GM21825 (cell line): ENCODE results near the gene OR5K2.

ENCODE experiments used
- ATAC-seq: cut with Tn5 transposase; IDR thresholded peaks from one replicate; pipeline ENCODE4 v1.9.1; 2021; ENCODE audit warnings: mild to moderate bottlenecking, moderate library complexity; ENCODE audit not compliant: unreplicated experiment

Gene OR5K2

DNA sequence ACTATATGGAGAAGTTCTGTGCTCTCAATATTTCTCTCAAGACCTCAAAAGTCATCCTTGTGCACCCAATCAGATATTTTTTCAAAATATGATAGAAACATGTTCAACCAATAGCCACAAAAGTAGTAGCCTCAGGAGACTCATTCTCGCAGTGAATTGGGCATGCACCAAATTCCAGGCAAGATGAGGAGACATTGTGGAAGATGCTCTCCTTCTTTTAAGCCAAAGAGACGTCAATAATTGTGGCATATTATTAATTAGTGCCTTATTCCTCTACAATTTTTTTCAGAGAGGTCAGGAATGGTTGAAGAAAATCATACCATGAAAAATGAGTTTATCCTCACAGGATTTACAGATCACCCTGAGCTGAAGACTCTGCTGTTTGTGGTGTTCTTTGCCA lies at the start of gene OR5K2:
TSS of gene OR5K2 (plus strand) at position 301 of the 400 bp plus-strand sequence. CDS start at position 301, 0 bp downstream.
- no peak for ATAC-seq

DNA sequence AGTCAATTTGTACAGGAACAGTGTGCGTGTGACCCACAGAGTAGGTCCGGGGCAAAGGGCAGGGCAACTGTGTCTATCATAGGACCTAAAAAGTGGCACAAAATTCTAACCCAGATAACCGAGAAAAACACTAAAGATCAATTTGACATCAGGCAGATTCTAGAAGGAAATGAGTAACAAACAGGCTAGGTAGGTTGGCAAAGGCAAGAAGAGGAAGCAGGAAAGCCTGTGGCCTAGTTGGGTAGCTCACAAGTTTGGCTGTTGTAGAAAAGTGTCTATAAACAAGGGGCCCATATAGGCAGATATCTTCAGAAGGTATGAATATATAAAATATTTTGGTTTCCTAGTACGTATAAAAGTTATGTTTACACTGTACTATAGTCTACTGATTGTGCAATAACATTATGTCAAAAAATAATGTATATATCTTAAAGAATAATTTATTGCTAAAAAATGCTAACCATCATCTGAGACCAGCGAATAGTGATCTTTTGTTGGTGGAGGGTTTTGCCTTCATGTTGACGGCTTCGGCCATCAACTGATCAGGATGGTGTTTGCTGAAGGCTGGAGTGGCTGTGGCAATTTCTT lies 47.8 kb upstream of the OR5K2 start:
- no peak for ATAC-seq

DNA sequence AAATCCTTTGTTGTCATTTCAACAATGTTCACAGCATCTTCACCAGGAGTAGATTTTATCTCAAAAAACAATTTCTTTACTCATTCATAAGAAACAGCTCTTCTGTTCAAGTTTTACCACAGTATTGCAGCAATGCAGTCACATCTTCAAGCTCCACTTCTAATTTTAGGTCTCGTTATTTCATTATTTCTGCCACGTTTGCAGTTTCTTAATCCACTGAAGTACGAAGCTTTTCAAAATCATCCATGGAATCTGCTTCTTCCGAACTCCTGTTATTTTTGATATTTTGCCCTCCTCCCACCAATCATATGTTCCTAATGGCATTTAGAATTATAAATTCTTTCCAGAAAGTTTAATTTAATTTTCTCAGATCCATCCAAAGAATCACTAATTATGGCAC lies 47.1 kb upstream of the OR5K2 start:
- no peak for ATAC-seq

DNA sequence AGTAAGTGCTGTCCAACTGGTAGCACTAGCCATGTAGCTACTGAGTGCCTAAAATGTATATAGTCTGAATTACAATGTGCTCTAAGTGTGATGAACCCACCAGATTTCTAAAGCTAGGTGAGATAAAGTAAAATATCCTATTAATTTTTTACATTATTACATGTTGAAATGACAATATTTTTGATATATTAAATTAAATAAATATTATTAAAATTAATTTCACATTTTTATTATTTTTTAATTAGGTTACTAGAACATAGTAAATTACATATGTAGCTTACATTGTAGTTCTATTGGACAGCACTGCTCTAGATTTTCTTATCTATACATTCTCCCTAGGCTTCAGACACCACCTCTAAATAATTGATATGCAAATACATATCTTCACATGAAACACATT lies 43.7 kb upstream of the OR5K2 start:
- ATAC-seq = no peak

DNA sequence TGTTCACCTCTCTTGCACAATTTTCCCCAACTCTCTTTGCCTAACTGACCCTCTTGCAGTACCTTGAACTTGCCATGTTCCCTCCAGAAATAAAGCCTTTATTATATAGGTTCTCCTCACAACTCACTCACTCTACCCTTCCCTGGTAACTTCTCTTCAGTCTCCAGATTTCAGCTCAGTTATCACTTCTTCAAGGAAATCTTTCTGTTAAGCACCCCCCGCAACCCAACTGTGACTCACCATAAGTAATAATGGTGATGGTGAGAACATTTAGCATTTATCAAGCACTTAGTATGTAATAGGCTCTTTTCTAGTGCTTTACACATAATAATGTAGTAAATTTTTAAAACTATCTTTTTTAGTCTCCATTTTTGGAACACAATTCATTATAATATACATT lies 42.6 kb upstream of the OR5K2 start:
- no peak for ATAC-seq

DNA sequence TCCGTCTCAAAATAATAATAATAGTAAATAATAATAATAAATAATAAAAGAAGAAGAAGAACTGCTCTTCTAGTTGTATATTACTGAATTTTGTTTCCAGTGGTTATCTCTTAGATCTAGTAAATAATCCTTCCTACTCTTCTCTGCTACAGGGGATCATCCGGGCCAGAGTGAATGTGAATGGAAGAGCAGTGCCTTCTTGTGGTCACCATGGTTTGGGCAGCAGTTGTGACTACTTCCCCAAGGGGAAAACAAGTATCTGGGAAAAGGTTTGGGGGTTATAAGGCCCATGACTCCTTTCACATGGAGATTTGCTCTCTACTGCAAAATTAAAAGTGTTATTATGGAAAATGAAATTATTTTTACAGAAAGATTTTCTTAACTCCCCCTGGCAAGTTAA lies 39.9 kb upstream of the OR5K2 start:
- no peak for ATAC-seq

DNA sequence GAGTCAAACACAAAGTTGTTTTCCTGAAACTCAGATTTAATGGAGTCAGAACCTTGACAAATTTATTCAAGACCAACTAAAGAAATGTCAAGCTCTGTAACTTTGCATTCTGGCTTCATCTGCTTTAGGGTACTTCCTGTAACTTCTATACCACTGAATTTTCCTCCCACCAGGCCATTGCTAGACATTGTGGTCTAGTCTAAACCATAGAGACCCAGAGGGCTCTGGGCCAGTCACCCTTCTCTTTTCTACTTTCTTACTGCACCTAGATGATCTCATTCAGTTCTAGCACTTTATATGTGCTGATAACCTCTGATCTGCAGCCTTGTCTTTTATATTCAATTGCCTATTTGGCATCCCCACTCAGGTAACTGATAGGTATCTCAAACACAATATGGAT lies 37.3 kb upstream of the OR5K2 start:
- no peak for ATAC-seq

DNA sequence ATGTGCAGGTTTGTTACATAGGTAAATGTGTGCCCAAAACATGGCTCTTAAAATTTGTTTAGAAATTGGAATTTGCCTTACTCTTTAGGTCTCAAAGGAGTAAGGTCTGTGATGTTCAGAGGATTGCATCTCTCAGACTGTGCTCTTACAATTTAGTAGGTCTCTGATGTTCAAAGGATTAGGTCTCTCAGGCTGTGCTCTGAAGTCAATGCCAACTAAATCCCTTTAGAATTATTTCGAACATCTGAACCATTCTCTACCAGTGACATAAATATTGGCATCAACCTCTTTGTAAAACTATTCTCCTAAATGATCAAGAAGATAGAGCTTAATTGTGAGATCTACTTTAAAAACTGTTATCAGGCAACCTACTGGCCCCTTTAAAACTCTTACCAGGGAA lies 34.6 kb upstream of the OR5K2 start, which contains the start of gene OR5K1:
TSS of gene OR5K1 (plus strand) at position 301 of the 400 bp plus-strand sequence. CDS start 6,376 bp downstream, outside the sequence.
- no peak for ATAC-seq

DNA sequence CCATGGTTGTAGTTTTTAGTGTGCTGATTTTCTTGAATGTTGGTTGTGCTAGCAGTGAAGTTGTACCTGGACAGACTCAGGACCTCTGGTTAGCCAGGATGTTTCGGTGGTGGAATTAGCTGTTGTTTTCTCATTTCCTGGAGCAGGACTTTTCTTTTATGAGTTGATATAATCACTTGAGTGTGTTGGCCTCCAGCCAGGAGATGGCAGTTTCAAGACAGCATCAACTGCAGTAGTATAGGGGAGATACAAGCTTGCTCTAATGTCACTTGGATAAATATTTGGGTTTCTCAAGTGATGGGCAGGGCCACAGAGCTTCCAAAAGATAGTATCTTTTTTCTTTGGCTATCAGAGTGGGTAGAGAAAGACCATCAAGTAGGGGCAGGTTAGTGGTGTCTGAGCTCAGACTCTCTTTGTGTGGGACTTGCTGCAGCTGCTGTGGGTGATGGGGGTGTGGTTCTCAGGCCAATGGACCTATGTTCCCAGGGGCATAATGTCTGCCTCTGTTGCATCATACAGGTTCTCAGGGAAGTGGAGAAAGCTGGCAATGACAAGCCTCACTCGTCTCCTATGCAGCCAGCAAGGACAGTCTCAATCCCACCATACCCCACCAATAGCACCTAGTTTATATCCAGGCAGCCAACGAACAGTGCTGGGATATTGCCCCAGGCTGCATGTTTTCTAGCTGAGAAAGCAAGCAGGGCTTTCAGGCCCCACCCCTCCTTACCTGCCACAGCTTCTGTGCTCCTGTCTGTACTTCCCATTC lies 14.6 kb upstream of the OR5K2 start:
- no peak for ATAC-seq

DNA sequence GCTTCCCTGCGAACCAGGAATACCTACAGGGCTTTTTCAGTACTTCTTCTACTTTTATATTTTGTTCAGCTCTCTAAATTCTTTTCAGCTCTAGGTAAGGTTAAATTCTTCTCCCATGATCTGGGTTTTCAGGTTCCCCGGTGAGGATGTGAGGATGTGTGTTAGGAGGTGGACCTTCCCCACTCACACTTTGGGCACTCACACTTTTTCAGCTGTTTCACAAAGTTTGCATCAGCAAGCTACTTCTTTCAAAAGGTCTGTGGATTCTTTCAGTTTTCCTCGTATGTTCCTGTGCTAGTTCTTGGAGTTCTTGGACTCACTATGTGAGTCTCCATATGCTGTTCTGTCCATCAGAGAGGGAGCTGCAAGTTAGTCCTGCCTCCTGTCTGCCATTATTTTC lies 13.9 kb upstream of the OR5K2 start:
- no peak for ATAC-seq

DNA sequence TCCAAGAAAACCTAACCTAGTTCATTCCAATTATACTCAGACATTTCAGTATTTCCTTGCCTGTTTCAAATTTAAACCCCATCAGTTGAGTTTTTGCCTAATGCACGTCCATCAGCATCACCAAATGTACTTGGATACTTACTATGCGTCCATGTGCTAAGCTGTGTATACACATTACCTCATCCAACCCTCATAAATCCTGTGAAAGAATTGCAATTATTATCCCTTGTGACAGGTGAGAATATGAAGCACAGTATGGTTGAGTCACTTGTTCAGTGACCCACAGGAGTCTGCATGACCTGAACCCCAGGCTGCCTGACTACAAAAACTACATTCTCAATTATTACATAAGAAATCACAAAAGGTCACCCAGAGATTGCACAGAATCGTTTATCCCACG lies 2.5 kb downstream of the OR5K2 start:
- ATAC-seq = no peak

DNA sequence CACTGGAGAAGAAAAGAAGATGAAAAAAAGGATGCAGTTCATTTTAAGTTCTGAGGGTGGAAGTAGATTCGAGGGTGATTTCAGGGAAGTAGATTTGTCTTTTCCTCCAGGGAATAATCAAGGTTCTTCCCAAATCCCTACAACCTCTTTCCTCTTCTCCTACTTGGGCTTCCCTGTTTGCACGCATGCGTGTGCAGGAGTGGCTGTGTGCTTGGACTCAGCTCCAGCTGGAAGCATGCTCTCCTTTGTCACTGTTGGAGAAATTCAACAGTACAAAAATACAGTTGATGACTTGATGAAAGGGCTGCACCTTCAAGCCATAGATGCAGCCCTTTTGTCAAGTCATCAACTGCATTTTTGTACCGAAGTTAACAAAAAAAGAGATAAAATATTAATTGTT lies 3.8 kb downstream of the OR5K2 start:
- no peak for ATAC-seq

DNA sequence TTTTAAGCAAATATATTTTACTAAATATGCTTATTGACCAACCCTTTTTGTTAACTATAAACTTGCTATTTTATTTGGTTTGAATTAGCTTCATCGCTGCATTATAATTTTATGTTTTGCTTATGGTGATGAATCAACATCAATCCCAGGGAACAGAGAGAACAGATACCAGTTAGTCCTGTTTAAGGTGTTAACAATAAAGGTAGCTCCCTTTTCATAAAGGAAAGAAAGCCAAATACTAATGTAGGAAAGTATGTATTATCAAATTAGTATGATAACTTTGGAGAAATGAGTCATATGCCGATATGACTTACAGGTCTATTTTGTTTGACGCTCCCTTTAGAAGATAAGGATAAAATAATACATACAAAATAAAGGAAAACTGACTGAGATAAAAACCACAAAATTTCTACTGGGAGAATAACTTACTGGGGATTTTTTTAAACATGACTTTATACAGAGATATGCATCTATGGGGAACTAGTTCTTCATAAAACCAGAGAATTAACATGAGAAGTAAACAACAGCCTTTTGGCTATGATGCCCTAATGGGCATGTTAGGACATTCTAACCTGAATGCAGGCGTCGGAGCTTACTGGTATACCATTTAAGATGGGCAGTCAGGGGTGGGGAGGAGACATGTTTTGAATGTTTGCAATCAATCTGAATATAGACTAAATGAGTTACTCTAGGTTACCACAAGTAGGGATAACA lies 4.5 kb downstream of the OR5K2 start:
- no peak for ATAC-seq

DNA sequence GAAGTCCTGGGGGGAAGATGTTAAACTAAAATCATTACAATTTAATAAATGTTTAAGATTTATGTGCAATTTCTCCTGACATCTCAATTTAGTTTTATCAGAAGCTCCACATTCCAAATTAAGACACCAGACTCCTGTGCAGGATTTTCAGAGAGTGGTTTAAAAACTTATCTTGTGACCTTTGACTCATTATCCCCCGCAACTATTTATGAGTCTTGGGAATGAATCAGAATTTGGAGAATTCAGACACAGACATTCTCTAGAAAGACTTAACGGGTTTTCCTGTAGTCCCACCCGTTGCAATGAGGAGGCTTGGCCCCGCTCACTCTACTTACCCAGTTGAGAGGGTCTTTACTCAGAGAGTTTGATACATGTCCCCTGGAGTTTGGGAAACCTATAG lies 7.1 kb downstream of the OR5K2 start:
- ATAC-seq = no peak

DNA sequence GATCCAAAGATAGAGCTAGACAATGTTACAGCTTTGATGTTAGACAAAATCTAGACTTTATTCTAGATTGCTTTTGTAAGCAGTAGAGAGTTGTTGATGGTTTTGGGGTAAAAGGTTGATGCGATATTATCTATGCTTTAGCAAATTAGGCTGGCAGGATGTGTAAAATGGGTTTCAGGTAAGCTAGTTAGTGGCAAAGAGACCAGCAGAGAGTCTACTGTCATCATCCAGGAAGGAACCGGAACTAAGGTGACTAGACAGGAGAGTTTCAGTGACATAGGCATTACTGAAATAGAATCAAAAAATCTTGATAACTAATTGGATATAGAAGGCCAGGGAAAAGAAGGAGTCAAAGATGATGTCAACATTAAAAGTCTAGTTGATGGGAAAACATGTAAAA lies 11.1 kb downstream of the OR5K2 start:
- ATAC-seq = no peak

DNA sequence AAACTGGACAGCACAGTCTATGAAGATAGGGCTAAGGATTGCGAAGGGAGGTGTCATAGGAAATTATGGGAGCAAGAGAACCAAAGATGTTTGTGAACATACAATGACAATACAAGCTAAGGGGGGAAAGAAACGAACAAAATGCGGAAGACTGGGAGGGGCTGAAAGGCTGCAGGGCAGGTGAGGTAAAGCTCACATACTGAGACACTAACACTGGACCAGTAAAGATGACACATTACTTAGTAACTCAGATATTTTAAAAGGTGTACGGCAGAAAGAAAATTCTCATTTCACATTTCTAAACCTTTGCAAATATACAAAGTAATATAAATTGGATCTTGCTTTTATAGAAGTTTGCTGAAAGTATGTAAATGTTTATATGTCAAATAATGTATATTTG lies 15.1 kb downstream of the OR5K2 start:
- no peak for ATAC-seq

DNA sequence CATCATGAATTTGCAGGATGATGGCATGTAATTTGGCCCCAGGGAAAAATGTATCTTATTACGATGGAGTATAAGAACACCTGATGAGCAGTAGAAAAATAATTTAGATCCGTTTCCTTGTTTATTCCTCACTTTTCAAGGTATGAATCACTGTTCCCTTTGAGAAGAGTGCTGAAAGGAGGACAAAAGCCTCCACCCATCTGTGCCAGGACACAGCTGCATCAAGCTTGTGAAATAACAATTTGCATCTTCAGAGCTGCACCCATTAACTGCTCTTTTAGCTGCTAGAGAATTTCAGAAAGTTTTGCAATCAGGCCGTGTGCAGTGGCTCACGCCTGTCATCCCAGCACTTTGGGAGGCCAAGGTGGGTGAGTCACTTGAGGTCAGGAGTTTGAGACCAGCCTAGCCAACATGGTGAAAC lies 15.6 kb downstream of the OR5K2 start:
- no peak for ATAC-seq

DNA sequence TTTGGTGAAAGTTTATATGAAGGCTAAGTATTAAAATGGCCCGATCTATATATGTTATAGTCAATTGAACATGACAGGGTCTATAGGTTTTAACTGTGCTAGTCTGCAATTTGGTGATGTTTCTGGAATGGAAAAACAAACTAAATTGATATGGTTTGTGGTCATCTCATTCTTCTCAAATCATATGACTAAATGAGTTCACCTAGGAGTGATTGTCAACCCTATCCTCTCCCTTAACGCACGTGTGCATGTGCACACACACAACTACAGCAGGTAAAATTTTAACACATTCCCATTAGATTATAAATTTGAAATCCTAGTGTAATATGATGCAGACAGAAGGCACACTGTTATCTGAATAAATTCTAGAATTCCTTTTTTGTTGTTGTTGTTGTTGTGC lies 16.3 kb downstream of the OR5K2 start:
- ATAC-seq = no peak

DNA sequence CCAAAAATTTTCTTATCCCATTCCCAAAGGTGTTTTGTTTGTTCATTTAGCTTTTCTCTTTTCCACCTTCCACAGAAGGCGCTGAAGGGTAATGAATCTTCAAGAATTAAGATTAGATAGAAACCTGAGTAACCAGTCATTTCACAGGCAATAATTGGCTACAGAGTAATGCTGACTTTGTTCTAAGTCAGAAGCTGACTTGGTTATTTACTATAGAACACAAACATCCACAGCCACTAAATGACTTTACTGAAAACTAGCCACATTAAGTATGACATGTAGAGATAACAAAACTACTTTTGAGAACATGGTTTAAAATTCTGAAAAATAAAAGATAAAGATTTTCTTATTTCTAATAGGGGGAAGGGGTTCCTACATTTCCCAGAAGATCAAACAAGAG lies 17.5 kb downstream of the OR5K2 start:
- ATAC-seq = no peak

DNA sequence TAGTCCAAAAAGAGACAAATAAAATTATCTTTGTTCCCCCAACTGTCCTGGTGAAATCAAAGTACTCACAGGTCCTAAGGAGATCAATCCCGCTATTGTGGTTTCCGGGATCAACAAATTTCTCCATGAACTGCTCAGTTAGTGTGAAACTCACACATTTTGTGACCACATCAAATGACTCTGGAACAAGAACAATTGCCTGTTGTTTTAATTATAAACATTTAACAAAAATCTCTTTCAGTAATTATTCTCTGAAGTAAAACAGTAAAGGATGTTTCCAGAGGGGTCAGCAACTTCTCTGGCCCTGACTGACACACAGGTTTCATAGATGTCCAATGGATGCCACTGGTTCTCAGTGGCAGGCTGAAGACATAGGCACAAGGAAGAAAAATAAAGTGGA lies 21.3 kb downstream of the OR5K2 start:
- ATAC-seq = no peak

DNA sequence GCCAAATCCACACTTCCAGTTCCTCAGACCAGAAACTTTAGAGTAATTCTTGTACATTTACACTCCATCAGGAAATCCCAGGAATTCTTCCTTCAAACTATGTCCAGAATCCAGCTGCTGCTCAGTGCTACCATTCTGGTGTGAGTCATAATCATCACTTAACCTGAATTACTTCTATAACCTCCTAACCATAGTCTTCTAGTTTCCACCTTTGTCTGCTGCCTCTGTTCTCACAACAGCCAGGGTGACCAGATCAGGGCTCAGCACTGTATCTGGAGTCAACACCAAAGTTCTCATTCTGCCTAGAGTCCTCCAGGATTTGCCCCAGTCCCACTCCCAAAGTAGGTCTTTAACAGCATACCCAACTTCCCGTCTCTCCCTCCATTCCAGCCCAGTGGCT lies 21.9 kb downstream of the OR5K2 start:
- ATAC-seq = no peak

DNA sequence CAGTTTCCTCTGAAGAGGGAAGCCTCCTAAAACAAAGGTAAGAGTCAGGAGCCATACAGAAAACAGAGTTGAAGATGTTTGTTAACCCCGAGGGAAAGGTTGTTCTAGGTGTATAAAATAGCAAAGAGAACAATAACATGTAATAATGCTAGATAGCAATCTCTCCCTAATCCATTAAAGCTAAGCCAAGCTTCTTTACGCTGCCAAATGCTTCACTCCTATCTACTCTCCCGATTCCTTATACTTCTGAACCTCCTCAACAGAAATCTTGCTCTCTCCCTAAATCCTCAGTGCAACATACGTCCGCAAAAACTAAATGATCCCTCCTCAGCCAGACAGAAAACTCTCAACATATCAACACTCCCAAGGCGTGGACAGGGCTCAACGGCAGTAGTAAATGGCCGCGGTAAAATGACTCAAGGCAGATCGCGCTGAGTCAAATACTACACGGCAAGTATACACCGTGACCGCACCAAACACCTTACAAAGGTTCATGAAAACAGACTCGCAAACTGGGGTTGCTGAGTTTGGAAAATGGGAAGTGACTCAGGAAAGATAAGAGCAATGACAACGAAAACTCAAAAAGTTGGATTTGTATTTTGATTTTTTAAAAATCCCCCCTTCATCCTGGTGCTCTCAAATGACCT lies 24.5 kb downstream of the OR5K2 start:
- peak; percentile 38 for ATAC-seq
